Glutamatergic neuron (in vitro differentiated cells): ENCODE data around the gene MAP3K7. TPM values are rescaled to one million over a fixed set of nuclear protein-coding genes. Genes with fewer than 3 reads are reported as not detected.

ENCODE experiments used
- DNase-seq: peaks from one replicate; pipeline ENCODE4 v3.0.0; 2022
- H3K27ac Mint-ChIP-seq: one replicate; pipeline ENCODE4 v1.8.0; 2020; ENCODE audit warnings: mild to moderate bottlenecking, mixed read lengths, inconsistent platforms; ENCODE audit not compliant: unreplicated experiment
- H3K27me3 Mint-ChIP-seq: one replicate; pipeline ENCODE4 v1.8.0; 2020; ENCODE audit warnings: mild to moderate bottlenecking, moderate library complexity, mixed read lengths, inconsistent platforms; ENCODE audit not compliant: unreplicated experiment
- H3K36me3 Mint-ChIP-seq: one replicate; pipeline ENCODE4 v1.8.0; 2020; ENCODE audit warnings: mild to moderate bottlenecking, mixed read lengths, inconsistent platforms; ENCODE audit not compliant: unreplicated experiment
- H3K4me1 Mint-ChIP-seq: one replicate; pipeline ENCODE4 v1.8.0; 2020; ENCODE audit warnings: mild to moderate bottlenecking, low read depth, mixed read lengths, inconsistent platforms; ENCODE audit not compliant: unreplicated experiment
- H3K4me3 Mint-ChIP-seq: one replicate; pipeline ENCODE4 v1.8.0; 2020; ENCODE audit warnings: mild to moderate bottlenecking, mixed read lengths, inconsistent platforms; ENCODE audit not compliant: unreplicated experiment
- H3K9me3 Mint-ChIP-seq: one replicate; pipeline ENCODE4 v1.8.0; 2020; ENCODE audit warnings: mild to moderate bottlenecking, moderate library complexity, mixed read lengths, inconsistent platforms; ENCODE audit not compliant: unreplicated experiment
- CTCF ChIP-seq: fragments of 200-600 bp; sonication (generic); IDR thresholded peaks from one replicate; pipeline ENCODE4 v1.5.0; 2021; ENCODE audit not compliant: partially characterized antibody, unreplicated experiment
- total RNA-seq: library from RNA; stranded (reverse); fragmentation: NEBNext Ultra II Directional; extraction: Animal tissue kit (Norgen Biotek cat#: 25700); gene quantifications from one replicate; pipeline ENCODE4 v1.2.1, GENCODE V29; 2021; ENCODE audit not compliant: unreplicated experiment

The MAP3K7 gene
- total RNA-seq, 1 donor from 2014 or later, result 39.4 TPM

GRCh38 chr6:90500458-90500857, 86.4 kb downstream of the MAP3K7 start:
- H3K4me1 Mint-ChIP-seq, result peaks cover 7% of the 10 kb centered on the region
- no peaks in the 10 kb centered on the region for H3K27me3 Mint-ChIP-seq
- H3K4me3 Mint-ChIP-seq, result no peak overlapping the region
- TF ChIP-seq CTCF, result no peak
- peaks cover 4% of the 10 kb centered on the region for H3K9me3 Mint-ChIP-seq
- no peak for DNase-seq
- H3K36me3 Mint-ChIP-seq, result peaks cover 7% of the 10 kb centered on the region
- H3K27ac Mint-ChIP-seq, result no peak overlapping the region

- no peak for TF ChIP-seq CTCF
- Mint-ChIP-seq H3K4me3 (no peak overlapping the region), H3K27me3 (no peaks in the 10 kb centered on the region), H3K9me3 (peaks cover 4% of the 10 kb centered on the region), H3K27ac (peak overlapping the region; percentile 9), H3K36me3 (peaks cover 7% of the 10 kb centered on the region), H3K4me1 (peaks cover 7% of the 10 kb centered on the region)
- no peak for DNase-seq
These were observed 89.5 kb downstream of the MAP3K7 start for GRCh38 chr6:90497411-90497810.

- H3K27ac Mint-ChIP-seq, result peak overlapping the region; percentile 39
- H3K4me1 Mint-ChIP-seq, result peaks cover 7% of the 10 kb centered on the region
- H3K9me3 Mint-ChIP-seq, result peaks cover 4% of the 10 kb centered on the region
- no peak for DNase-seq
- TF ChIP-seq CTCF, result no peak
- H3K4me3 Mint-ChIP-seq, result no peak overlapping the region
- H3K36me3 Mint-ChIP-seq, result peaks cover 7% of the 10 kb centered on the region
- no peaks in the 10 kb centered on the region for H3K27me3 Mint-ChIP-seq
These were observed 90.4 kb downstream of the MAP3K7 start for GRCh38 chr6:90496258-90497016.

GRCh38 chr6:90495216-90495817, 91.6 kb downstream of the MAP3K7 start:
- DNase-seq, result no peak
- Mint-ChIP-seq H3K9me3 (peaks cover 4% of the 10 kb centered on the region), H3K4me1 (peaks cover 7% of the 10 kb centered on the region), H3K27me3 (no peaks in the 10 kb centered on the region), H3K36me3 (peaks cover 7% of the 10 kb centered on the region), H3K4me3 (no peak overlapping the region), H3K27ac (no peak overlapping the region)
- TF ChIP-seq CTCF, result no peak
